HepG2 (cell line): ENCODE results near the gene TTC17. TPM values are rescaled to one million over a fixed set of nuclear protein-coding genes. Genes with fewer than 3 reads are reported as not detected.

ENCODE experiments used
- ATAC-seq: fragments of 200-7000 bp; cut with Tn5 transposase; 3 replicates; pipeline ENCODE4 v1.9.1; 2020; ENCODE audit warnings: mild to moderate bottlenecking, moderate library complexity
- BruUV-seq: library from RNA; stranded (reverse); fragments of 400-500 nt; replicated peaks from 2 replicates; lab custom pipeline; 2021; lab: Mats Ljungman, UMichigan
- CTCF ChIA-PET: fragments of 300-600 bp; formaldehyde crosslinking; extraction: SDS; loops from one replicate; lab custom pipeline; 2021; ENCODE audit warnings: low total read pairs, inconsistent platforms, low intra/inter-chr PET ratio; lab: Yijun Ruan, JAX
- POLR2A ChIA-PET: fragments of 350-600 bp; sonication (Branson Sonifier 250); formaldehyde crosslinking; loops from one replicate; lab custom pipeline; 2020; ENCODE audit warnings: antibody characterized with exemption, inconsistent platforms; lab: Yijun Ruan, JAX
- DNase-seq: peaks from one replicate; pipeline ENCODE4 v3.0.0-alpha.2; 2015; ENCODE audit warnings: low spot score
- FAIRE-seq: peaks from 3 replicates; lab custom pipeline; 2011; peaks lifted over from hg19 to GRCh38; lab: Jason Lieb, UNC
- H2AFZ ChIP-seq: one replicate; pipeline ENCODE4 v1.6.1; 2011; ENCODE audit warnings: low read length, inconsistent platforms
- H3K27ac ChIP-seq: fragments of 300-600 bp; 3 replicates; pipeline ENCODE4 v1.8.0; 2011; ENCODE audit warnings: mixed run types, mild to moderate bottlenecking, mixed read lengths, low read length, inconsistent platforms; ENCODE audit not compliant: insufficient read depth; ENCODE audit errors: extremely low read length
- H3K27me3 ChIP-seq, 2 experiments: fragments of 200-600 bp in 1 of 2; 2 replicates in 1 of 2; 3 replicates in 1 of 2; pipeline versions ENCODE4 v1.6.0 to v1.8.0; 2011; ENCODE audit warnings: low read length in 2 of 2, mild to moderate bottlenecking in 2 of 2, moderate library complexity in 2 of 2, inconsistent platforms in 1 of 2; ENCODE audit not compliant: insufficient read depth in 2 of 2, control insufficient read depth in 1 of 2
- H3K36me3 ChIP-seq, 2 experiments: fragments of 200-600 bp in 1 of 2; replicated peaks in 1 of 2; 2 replicates in 1 of 2; 3 replicates in 1 of 2; pipeline versions ENCODE4 v1.5.1 to v1.8.0; 2011; ENCODE audit warnings: low read length in 2 of 2, inconsistent platforms in 1 of 2; ENCODE audit not compliant: insufficient read depth in 2 of 2, control insufficient read depth in 1 of 2
- H3K4me1 ChIP-seq: 2 replicates; pipeline ENCODE4 v1.5.1; 2012; ENCODE audit warnings: low read length, inconsistent platforms; ENCODE audit not compliant: insufficient read depth
- H3K4me2 ChIP-seq: 2 replicates; pipeline ENCODE4 v1.6.0; 2011; ENCODE audit warnings: low read depth, low read length, inconsistent platforms
- H3K4me3 ChIP-seq, 3 experiments: fragments of 200-600 bp in 1 of 3; sonication (generic), shearing (Covaris generic) in 1 of 3; replicated peaks in 1 of 3; 2 replicates each; pipeline ENCODE4 v1.5.1; 2011 to 2016; ENCODE audit warnings: low read length in 3 of 3, inconsistent platforms in 2 of 3, low read depth in 2 of 3, mild to moderate bottlenecking in 2 of 3, control low read depth in 1 of 3, mixed read lengths in 1 of 3; ENCODE audit not compliant: insufficient read depth in 1 of 3
- H3K79me2 ChIP-seq: one replicate; pipeline ENCODE4 v1.6.1; 2011; ENCODE audit warnings: low read length, inconsistent platforms; ENCODE audit not compliant: insufficient read depth
- H3K9ac ChIP-seq: 2 replicates; pipeline ENCODE4 v1.6.0; 2011; ENCODE audit warnings: mild to moderate bottlenecking, low read depth, low read length, inconsistent platforms; ENCODE audit not compliant: insufficient read depth
- H3K9me3 ChIP-seq: 2 replicates; pipeline ENCODE4 v1.5.1; 2012; ENCODE audit warnings: mild to moderate bottlenecking, low read length
- H4K20me1 ChIP-seq: 2 replicates; pipeline ENCODE4 v1.6.0; 2011; ENCODE audit warnings: inconsistent platforms, mild to moderate bottlenecking, low read length, moderate library complexity; ENCODE audit not compliant: insufficient read depth
- ARID2 ChIP-seq: sonication (generic); formaldehyde crosslinking; IDR thresholded peaks from 2 replicates; pipeline ENCODE4 v1.8.1; 2022; ENCODE audit warnings: mild to moderate bottlenecking, missing genetic modification reagents, borderline replicate concordance
- ELF4 ChIP-seq: sonication (generic); formaldehyde crosslinking; IDR thresholded peaks from 2 replicates; pipeline ENCODE4 v1.5.0; 2020; ENCODE audit warnings: missing genetic modification reagents, mild to moderate bottlenecking, moderate library complexity, borderline replicate concordance
- GLI4 ChIP-seq: sonication (generic); formaldehyde crosslinking; IDR thresholded peaks from 2 replicates; pipeline ENCODE4 v1.5.1; 2020; ENCODE audit warnings: missing genetic modification reagents, mild to moderate bottlenecking, moderate library complexity, borderline replicate concordance
- PAX8 ChIP-seq: sonication (generic); formaldehyde crosslinking; IDR thresholded peaks from 2 replicates; pipeline ENCODE4 v1.8.0; 2022; ENCODE audit warnings: mild to moderate bottlenecking, missing genetic modification reagents, borderline replicate concordance
- SP5 ChIP-seq: IDR thresholded peaks from 2 replicates; pipeline ENCODE4 v1.6.1; 2016; ENCODE audit warnings: low read depth, borderline replicate concordance
- TFDP1 ChIP-seq: IDR thresholded peaks from 2 replicates; pipeline ENCODE4 v1.6.1; 2016; ENCODE audit warnings: missing compliant biosample characterization, missing genetic modification reagents, borderline replicate concordance
- XRCC5 ChIP-seq: fragments of 200-400 bp; formaldehyde crosslinking; optimal IDR thresholded peaks from 2 replicates; pipeline ENCODE3; 2017; ENCODE audit warnings: mild to moderate bottlenecking, low read length
- ZNF570 ChIP-seq: sonication (generic); formaldehyde crosslinking; IDR thresholded peaks from 2 replicates; pipeline ENCODE4 v1.4.0; 2020; ENCODE audit warnings: mild to moderate bottlenecking, missing genetic modification reagents, borderline replicate concordance
- WGBS: methylation state at CpG from one replicate; pipeline ENCODE4 v1.1.6; 2017; ENCODE audit warnings: low lambda C conversion rate; 5-methylcytosine and 5-hydroxymethylcytosine counted together
- in situ Hi-C: cut with HindIII; loops from 2 replicates; pipeline ENCODE4 v1.10.0; 2017; ENCODE audit warnings: low pct_unique_long_range_greater_than_20kb; ENCODE audit not compliant: extremely low pct_ligation_motif_present
- intact Hi-C: fragments of 100-400 bp; cut with micrococcal nuclease; formaldehyde crosslinking; loops from one replicate; pipeline ENCODE4 v1.10.0; 2022; ENCODE audit not compliant: unreplicated experiment
- polyA plus RNA-seq, 8 experiments: library from polyadenylated mRNA; depleted of rRNA in 3 of 8; stranded (reverse) in 7 of 8; unstranded in 1 of 8; fragments of >200 nt; fragmentation: Illumina TruSeq in 4 of 8; extraction: Trizol in 4 of 8; gene quantifications; 2 replicates each; pipeline versions ENCODE4 v1.2.1 to v1.2.3, GENCODE V29; 2011 to 2016; ENCODE audit warnings: low read depth in 4 of 8, missing spikeins in 1 of 8, mixed read lengths in 1 of 8; ENCODE audit not compliant: insufficient read depth in 1 of 8
- total RNA-seq, 5 experiments: library from RNA; depleted of rRNA; stranded (reverse); fragments of >200 nt; fragmentation: Illumina TruSeq; extraction: Trizol; gene quantifications; 2 replicates each; pipeline ENCODE4 v1.2.3, GENCODE V29; 2016; ENCODE audit warnings: low read depth in 1 of 5
- TF ChIP-seq, protein P1 (sequence below): sonication (generic); formaldehyde crosslinking; IDR thresholded peaks from 2 replicates; pipeline ENCODE4 v1.5.0; 2020; ENCODE audit warnings: missing genetic modification reagents

Gene TTC17
- total and polyA plus RNA-seq, 2 of the 13 experiments (the other 11 are each of a cell fraction or from before 2014, with no cell fraction given): 55.9 to 99.7 TPM

DNA sequence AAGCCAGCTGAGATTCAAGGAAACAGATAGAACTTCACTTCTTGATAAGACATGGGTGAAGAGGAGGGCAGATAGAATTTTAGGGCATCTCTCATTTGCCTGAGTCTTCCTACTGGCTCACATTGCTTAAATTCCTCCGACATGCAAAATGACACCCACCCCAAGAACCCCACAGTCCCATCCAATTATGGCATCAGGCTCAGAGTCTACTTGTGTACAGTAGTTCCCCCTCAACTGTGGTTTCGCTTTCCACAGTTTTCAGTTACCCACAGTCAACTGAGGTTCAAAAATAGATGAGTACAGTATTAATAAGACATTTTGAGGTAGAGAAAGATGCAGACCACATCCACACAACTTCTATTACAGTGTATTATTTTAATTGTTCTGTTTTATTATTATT is 99.8 kb downstream of the TTC17 start (continued):
- TF ChIP-seq ELF4 (CRISPR knock-in tag) (no peak), GLI4 (CRISPR knock-in tag) (no peak), SP5 (CRISPR knock-in tag) (no peak), ZNF570 (CRISPR knock-in tag) (no peak), ARID2 (CRISPR knock-in tag) (no peak), TFDP1 (CRISPR knock-in tag) (no peak)

- H3K36me3 ChIP-seq: peaks cover 9 to 37% of the 10 kb centered on the region in 2 experiments; a peak in 3 of 5 replicates
- DNase-seq: no peak
- no peak for ATAC-seq
- no peak overlapping the region for H3K4me3 ChIP-seq
- WGBS: 100% methylated on average over 1 of the region's 1 CpG
- in situ Hi-C loops: no loop called here
- no peaks in the 10 kb centered on the region for H3K27me3 ChIP-seq
- no peak overlapping the region for H2AFZ ChIP-seq
- FAIRE-seq: no peak
- intact Hi-C loops: no loop called here
- no peaks in the 10 kb centered on the region for H3K79me2 ChIP-seq
- ChIA-PET CTCF (no interaction called here), POLR2A (no interaction called here)
- H3K9me3 ChIP-seq: no peaks in the 10 kb centered on the region
- no peak overlapping the region for H3K9ac ChIP-seq
- no peaks in the 10 kb centered on the region for H3K4me1 ChIP-seq
- TF ChIP-seq, protein P1, sequence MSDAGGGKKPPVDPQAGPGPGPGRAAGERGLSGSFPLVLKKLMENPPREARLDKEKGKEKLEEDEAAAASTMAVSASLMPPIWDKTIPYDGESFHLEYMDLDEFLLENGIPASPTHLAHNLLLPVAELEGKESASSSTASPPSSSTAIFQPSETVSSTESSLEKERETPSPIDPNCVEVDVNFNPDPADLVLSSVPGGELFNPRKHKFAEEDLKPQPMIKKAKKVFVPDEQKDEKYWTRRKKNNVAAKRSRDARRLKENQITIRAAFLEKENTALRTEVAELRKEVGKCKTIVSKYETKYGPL: no peak
- no peak for TF ChIP-seq XRCC5
- TF ChIP-seq PAX8 (CRISPR knock-in tag): no peak
- no peak overlapping the region for H3K4me2 ChIP-seq
- H4K20me1 ChIP-seq: no peaks in the 10 kb centered on the region
- no TSS peak for BruUV-seq
- H3K27ac ChIP-seq: no peak overlapping the region
Measured at GRCh38 chr11:43459246-43459645, 100.5 kb downstream of the TTC17 start.
